Measurements from ENCODE around the gene EYA2.

EYA2 gene

GRCh38 chr20:47215653-47216397, 321.2 kb downstream of the EYA2 start:
- DNase-seq, result no peak

- DNase-seq, result no peak
Measured at GRCh38 chr20:47216819-47217410, 322.3 kb downstream of the EYA2 start.

- no peak for DNase-seq
Measured at GRCh38 chr20:47217482-47218446, 323.1 kb downstream of the EYA2 start.

GRCh38 chr20:47220161-47220582, 325.5 kb downstream of the EYA2 start:
- DNase-seq, result no peak

- DNase-seq, result no peak
Measured at GRCh38 chr20:47221036-47221625, 326.5 kb downstream of the EYA2 start.

- no peak for DNase-seq
Measured at GRCh38 chr20:47222468-47223119, 328.0 kb downstream of the EYA2 start.

GRCh38 chr20:47223896-47224295, 329.3 kb downstream of the EYA2 start:
- no peak for DNase-seq

GRCh38 chr20:47224300-47224791, 329.7 kb downstream of the EYA2 start:
- no peak for DNase-seq

GRCh38 chr20:47224857-47225256, 330.2 kb downstream of the EYA2 start:
- no peak for DNase-seq

- DNase-seq, result no peak
Measured at GRCh38 chr20:47225458-47225857, 330.8 kb downstream of the EYA2 start.

GRCh38 chr20:47227119-47227518, 332.5 kb downstream of the EYA2 start:
- no peak for DNase-seq

- no peak for DNase-seq
Measured at GRCh38 chr20:47227576-47227975, 332.9 kb downstream of the EYA2 start.

- DNase-seq, result no peak
Measured at GRCh38 chr20:47228654-47229053, 334.0 kb downstream of the EYA2 start.

- no peak for DNase-seq
Measured at GRCh38 chr20:47230811-47231256, 336.2 kb downstream of the EYA2 start.

GRCh38 chr20:47231382-47232039, 336.9 kb downstream of the EYA2 start:
- DNase-seq, result no peak

GRCh38 chr20:47232518-47232917, 337.9 kb downstream of the EYA2 start:
- DNase-seq, result no peak

- no peak for DNase-seq
Measured at GRCh38 chr20:47233333-47234188, 338.9 kb downstream of the EYA2 start.

- DNase-seq, result no peak
Measured at GRCh38 chr20:47235111-47235510, 340.5 kb downstream of the EYA2 start.

GRCh38 chr20:47235853-47236638, 341.4 kb downstream of the EYA2 start:
- no peak for DNase-seq

GRCh38 chr20:47236639-47236900, 341.9 kb downstream of the EYA2 start:
- no peak for DNase-seq

All from SHP77 treated with DMSO at 0.1 percent for 48 hours (cell line).